ENCODE results near the gene NPAS2. TPM values are rescaled to one million over a fixed set of nuclear protein-coding genes. Genes with fewer than 3 reads are reported as not detected.

Gene NPAS2
- total RNA-seq, 6 donors from 2014 or later, result 13.8 to 52.5 (median 23.0) TPM

DNA sequence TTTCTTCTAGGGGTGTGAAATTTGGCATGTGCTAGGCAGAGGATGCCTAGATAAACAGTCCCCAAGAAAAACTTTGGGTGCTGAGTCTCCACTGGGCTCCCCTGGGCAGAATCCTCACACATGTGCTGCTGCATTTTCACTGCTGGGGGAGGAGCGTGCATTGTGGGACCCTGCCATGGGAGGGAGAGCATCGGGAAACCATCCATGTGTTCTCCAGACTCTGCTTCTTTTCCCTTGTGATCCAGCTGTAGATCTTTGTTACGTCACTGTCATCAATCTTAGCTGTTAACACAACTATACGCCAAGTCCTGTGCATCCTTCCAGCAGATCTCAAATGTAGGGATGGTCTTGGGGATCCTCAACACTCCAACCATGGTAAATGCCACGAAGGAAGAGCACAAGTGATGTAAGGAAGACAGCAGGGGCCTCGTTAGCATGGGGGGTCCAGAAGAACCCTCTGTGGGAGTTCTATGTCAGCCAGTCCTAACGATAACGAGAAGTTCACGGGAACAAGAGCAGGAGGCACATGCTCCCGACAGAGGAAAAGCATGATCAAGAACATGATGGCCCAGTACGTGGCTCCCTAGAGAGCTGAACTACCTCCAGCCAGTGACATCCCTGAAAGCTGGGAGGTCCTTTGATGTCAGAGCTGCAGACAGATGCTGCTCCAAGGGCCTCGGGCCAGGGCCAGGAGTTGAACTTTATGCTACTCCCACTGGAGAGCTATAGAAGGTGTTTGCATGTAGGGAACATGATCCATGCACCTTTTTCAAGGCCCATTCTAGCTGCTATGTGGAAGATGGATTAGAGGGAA lies 41.1 kb upstream of the NPAS2 start:
- no peak overlapping the region for H3K4me3 ChIP-seq
- H3K27me3 ChIP-seq, result no peaks in the 10 kb centered on the region
- H3K36me3 ChIP-seq, result no peaks in the 10 kb centered on the region
- TF ChIP-seq POLR2A (IDR thresholded peaks at IDR 0.05) (no peak), EP300 (IDR thresholded peaks at IDR 0.05) (no peak), POLR2AphosphoS5 (IDR thresholded peaks at IDR 0.05) (no peak)
- TF ChIP-seq, protein P1, sequence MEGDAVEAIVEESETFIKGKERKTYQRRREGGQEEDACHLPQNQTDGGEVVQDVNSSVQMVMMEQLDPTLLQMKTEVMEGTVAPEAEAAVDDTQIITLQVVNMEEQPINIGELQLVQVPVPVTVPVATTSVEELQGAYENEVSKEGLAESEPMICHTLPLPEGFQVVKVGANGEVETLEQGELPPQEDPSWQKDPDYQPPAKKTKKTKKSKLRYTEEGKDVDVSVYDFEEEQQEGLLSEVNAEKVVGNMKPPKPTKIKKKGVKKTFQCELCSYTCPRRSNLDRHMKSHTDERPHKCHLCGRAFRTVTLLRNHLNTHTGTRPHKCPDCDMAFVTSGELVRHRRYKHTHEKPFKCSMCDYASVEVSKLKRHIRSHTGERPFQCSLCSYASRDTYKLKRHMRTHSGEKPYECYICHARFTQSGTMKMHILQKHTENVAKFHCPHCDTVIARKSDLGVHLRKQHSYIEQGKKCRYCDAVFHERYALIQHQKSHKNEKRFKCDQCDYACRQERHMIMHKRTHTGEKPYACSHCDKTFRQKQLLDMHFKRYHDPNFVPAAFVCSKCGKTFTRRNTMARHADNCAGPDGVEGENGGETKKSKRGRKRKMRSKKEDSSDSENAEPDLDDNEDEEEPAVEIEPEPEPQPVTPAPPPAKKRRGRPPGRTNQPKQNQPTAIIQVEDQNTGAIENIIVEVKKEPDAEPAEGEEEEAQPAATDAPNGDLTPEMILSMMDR (IDR thresholded peaks at IDR 0.05), result no peak
- H3K4me1 ChIP-seq, result peaks cover 0 to 3% (median 0%) of the 10 kb centered on the region in 4 donors
- H3K9me3 ChIP-seq, result no peaks in the 10 kb centered on the region
- H3K27ac ChIP-seq, result no peak overlapping the region
- DNase-seq (no peak), ATAC-seq (ENCODE audit: low FRiP score in 2 of 2) (no peak)
- 89 to 97% methylated on average over 10 to 12 of the region's 12 CpGs for WGBS, 2 donors

DNA sequence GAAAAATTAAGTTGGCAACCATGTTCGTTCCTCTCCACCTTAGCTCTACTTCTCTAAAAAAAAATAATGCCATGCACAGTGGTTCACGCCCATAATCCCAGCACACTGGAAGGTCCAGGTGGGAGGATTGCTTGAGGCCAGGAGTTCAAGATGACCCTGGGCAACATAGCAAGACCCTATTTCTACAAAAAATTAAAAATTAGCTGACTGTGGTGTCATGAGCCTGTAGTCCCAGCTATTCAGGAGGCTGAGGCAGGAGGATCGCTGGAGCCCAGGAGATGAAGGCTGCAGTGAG lies 40.1 kb upstream of the NPAS2 start:
- Histone ChIP-seq H3K27ac (no peak overlapping the region), H3K4me3 (no peak overlapping the region), H3K4me1 (peaks cover 0 to 3% (median 0%) of the 10 kb centered on the region in 4 donors), H3K36me3 (no peaks in the 10 kb centered on the region), H3K9me3 (no peaks in the 10 kb centered on the region), H3K27me3 (no peaks in the 10 kb centered on the region)
- TF ChIP-seq POLR2A (IDR thresholded peaks at IDR 0.05), result no peak
- no peak for TF ChIP-seq EP300 (IDR thresholded peaks at IDR 0.05)
- TF ChIP-seq, protein P1 (IDR thresholded peaks at IDR 0.05), result no peak
- TF ChIP-seq POLR2AphosphoS5 (IDR thresholded peaks at IDR 0.05), result no peak
- WGBS, 2 donors, result 96 to 98% methylated on average over 3 of the region's 3 CpGs
- DNase-seq, result no peak
- ATAC-seq (ENCODE audit: low FRiP score in 2 of 2), result no peak

DNA sequence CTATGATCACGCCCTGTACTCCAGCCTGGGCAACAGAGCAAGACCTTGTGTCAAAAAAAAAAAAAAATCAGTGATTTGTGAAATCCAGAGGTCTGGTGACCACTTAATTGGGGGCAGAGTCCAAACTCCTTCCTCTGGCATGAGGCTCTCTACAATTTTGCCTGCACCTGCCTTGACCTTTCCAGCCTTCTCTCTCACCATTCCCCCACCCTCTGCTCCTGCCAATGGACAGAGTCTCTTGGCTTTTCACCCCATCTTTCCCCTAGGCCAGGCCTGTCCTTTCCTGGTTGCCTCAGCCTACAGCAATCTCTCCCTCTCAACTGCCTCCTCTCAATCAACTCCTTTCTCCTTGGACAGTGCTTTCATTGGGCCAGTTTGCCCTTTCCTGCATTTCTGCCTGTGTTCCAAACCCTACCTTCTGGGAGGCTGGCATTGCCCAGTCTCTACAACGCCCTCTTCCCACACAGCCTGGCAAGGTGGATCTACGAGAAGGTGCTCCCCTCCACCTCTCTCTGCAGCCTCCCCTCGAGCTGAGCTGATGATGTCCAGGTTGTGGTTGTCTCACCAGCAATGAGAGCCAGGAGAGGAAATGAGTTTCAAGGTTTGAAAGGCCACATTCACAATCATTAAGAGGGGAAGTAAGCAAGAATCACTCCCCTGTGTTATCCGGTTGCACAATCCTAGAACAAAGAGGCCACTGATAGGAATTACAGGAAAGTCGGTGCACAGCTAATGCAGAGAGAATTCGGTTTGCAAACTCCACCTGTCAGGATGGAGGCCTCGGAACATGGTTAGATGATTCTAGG lies 39.5 kb upstream of the NPAS2 start:
- Histone ChIP-seq H3K9me3 (no peaks in the 10 kb centered on the region), H3K4me3 (no peak overlapping the region), H3K27ac (no peak overlapping the region), H3K27me3 (no peaks in the 10 kb centered on the region), H3K4me1 (peaks cover 0 to 3% (median 0%) of the 10 kb centered on the region in 4 donors), H3K36me3 (no peaks in the 10 kb centered on the region)
- peak in 1 of 2 donors; percentile 32 for DNase-seq
- no peak for TF ChIP-seq POLR2AphosphoS5 (IDR thresholded peaks at IDR 0.05)
- TF ChIP-seq EP300 (IDR thresholded peaks at IDR 0.05), result no peak
- TF ChIP-seq, protein P1 (IDR thresholded peaks at IDR 0.05), result no peak
- TF ChIP-seq POLR2A (IDR thresholded peaks at IDR 0.05), result no peak
- no peak for ATAC-seq (ENCODE audit: low FRiP score in 2 of 2)
- WGBS, 2 donors, result 42 to 44% methylated on average over 8 of the region's 8 CpGs

- no peak for DNase-seq
- Histone ChIP-seq H3K9me3 (no peaks in the 10 kb centered on the region), H3K27ac (no peak overlapping the region), H3K36me3 (no peaks in the 10 kb centered on the region), H3K4me1 (peaks cover 0 to 3% (median 0%) of the 10 kb centered on the region in 4 donors), H3K4me3 (no peak overlapping the region), H3K27me3 (no peaks in the 10 kb centered on the region)
- no peak for TF ChIP-seq EP300 (IDR thresholded peaks at IDR 0.05)
- no peak for TF ChIP-seq POLR2A (IDR thresholded peaks at IDR 0.05)
- no peak for TF ChIP-seq POLR2AphosphoS5 (IDR thresholded peaks at IDR 0.05)
- 86 to 93% methylated on average over 1 of the region's 1 CpG for WGBS, 2 donors
- ATAC-seq (ENCODE audit: low FRiP score in 2 of 2), result no peak
These were observed 39.0 kb upstream of the NPAS2 start for GRCh38 chr2:100781009-100781325.

- no peak overlapping the region for H3K27ac ChIP-seq
- ATAC-seq (ENCODE audit: low FRiP score in 2 of 2) (no peak), DNase-seq (peak in 1 of 2 donors; percentile 47)
- no peaks in the 10 kb centered on the region for H3K36me3 ChIP-seq
- H3K9me3 ChIP-seq, result no peaks in the 10 kb centered on the region
- H3K4me3 ChIP-seq, result no peak overlapping the region
- TF ChIP-seq, protein P1 (IDR thresholded peaks at IDR 0.05), result no peak
- TF ChIP-seq POLR2A (IDR thresholded peaks at IDR 0.05), result no peak
- no peak for TF ChIP-seq EP300 (IDR thresholded peaks at IDR 0.05)
- TF ChIP-seq POLR2AphosphoS5 (IDR thresholded peaks at IDR 0.05), result no peak
- H3K27me3 ChIP-seq, result no peaks in the 10 kb centered on the region
- 87 to 90% methylated on average over 11 to 12 of the region's 12 CpGs for WGBS, 2 donors
- peaks cover 0 to 7% (median 0%) of the 10 kb centered on the region in 4 donors for H3K4me1 ChIP-seq
These were observed 38.2 kb upstream of the NPAS2 start for GRCh38 chr2:100781523-100782379.

All from upper lobe of left lung (tissue), 6 donors.